Upper lobe of left lung (tissue), 6 donors: Measurements from ENCODE around the gene TPGS1. TPM values are rescaled to one million over a fixed set of nuclear protein-coding genes. Genes with fewer than 3 reads are reported as not detected.
A peak's percentile ranks its signal among the peaks of the same experiment; 100 is the strongest.
"Not testable (repeated sequence)": the region's sequence is repeated elsewhere in the genome, so short reads cannot be mapped to it uniquely, and the experiment has no call there.

Experiments used
- ATAC-seq, 2 donors: fragments of 200-7000 bp; cut with Tn5 transposase; one replicate each; pipeline ENCODE4 v1.9.1; 2022; ENCODE audit warnings: mild to moderate bottlenecking in 2 of 2, moderate library complexity in 2 of 2; ENCODE audit not compliant: low FRiP score in 2 of 2
- DNase-seq, 2 donors: peaks; one replicate each; pipeline ENCODE4 v3.0.0-alpha.2; 2019 to 2020
- H3K27ac ChIP-seq, 4 donors: fragments of 200-600 bp; sonication (generic); one replicate each; pipeline ENCODE4 v1.5.1; 2016 to 2019
- H3K27me3 ChIP-seq, 4 donors: fragments of 200-600 bp; sonication (generic); one replicate each; pipeline ENCODE4 v1.5.1; 2017 to 2019
- H3K36me3 ChIP-seq, 4 donors: fragments of 200-600 bp; sonication (generic); one replicate each; pipeline ENCODE4 v1.5.1; 2016 to 2019
- H3K4me1 ChIP-seq, 4 donors: fragments of 200-600 bp; sonication (generic); one replicate each; pipeline ENCODE4 v1.5.1; 2018 to 2019
- H3K4me3 ChIP-seq, 4 donors: fragments of 200-600 bp; sonication (generic); one replicate each; pipeline ENCODE4 v1.5.1; 2017 to 2019; ENCODE audit warnings: mild to moderate bottlenecking in 2 of 4, moderate library complexity in 1 of 4
- H3K9me3 ChIP-seq, 4 donors: fragments of 200-600 bp; sonication (generic); one replicate each; pipeline ENCODE4 v1.5.1; 2018 to 2019
- EP300 ChIP-seq, 4 donors: sonication (generic); formaldehyde crosslinking; IDR thresholded peaks; one replicate each; pipeline ENCODE4 v1.5.1; 2017; ENCODE audit warnings: antibody characterized with exemption in 4 of 4, control low read depth in 2 of 4
- POLR2A ChIP-seq, 4 donors: fragments of 450-650 bp; IDR thresholded peaks; one replicate each; pipeline ENCODE4 v1.5.1; 2016 to 2017; ENCODE audit warnings: antibody characterized with exemption in 4 of 4, mild to moderate bottlenecking in 2 of 4
- POLR2AphosphoS5 ChIP-seq, 2 donors: sonication (generic); formaldehyde crosslinking; IDR thresholded peaks; one replicate each; pipeline ENCODE4 v1.5.1; 2017; ENCODE audit warnings: antibody characterized with exemption in 2 of 2
- WGBS, 2 donors: methylation state at CpG; one replicate each; pipeline ENCODE4 v1.1.5; 2017 to 2018; 5-methylcytosine and 5-hydroxymethylcytosine counted together
- total RNA-seq, 6 donors: library from RNA; depleted of rRNA in 4 of 6; stranded (reverse); fragments of >200 nt in 4 of 6; gene quantifications; one replicate each; pipeline versions ENCODE4 v1.1.0 to v1.2.1, GENCODE V29; 2016 to 2021
- TF ChIP-seq, protein P1 (sequence below), 6 experiments: fragments of 450-650 bp in 4 of 6; fragments of 200-600 bp in 2 of 6; sonication (generic) in 2 of 6; IDR thresholded peaks; one replicate each; pipeline ENCODE4 v1.5.1; 2016 to 2019; ENCODE audit warnings: antibody characterized with exemption in 6 of 6
- donor health status: DM: no; HTN: no; CAD: no; lungs with moderate emphysema.
- donor health status: DM: no; HTN: yes; CAD: no; lungs with severe emphysema.

The TPGS1 gene
- total RNA-seq, 6 donors from 2014 or later: 30.9 to 67.1 (median 40.1) TPM

DNA sequence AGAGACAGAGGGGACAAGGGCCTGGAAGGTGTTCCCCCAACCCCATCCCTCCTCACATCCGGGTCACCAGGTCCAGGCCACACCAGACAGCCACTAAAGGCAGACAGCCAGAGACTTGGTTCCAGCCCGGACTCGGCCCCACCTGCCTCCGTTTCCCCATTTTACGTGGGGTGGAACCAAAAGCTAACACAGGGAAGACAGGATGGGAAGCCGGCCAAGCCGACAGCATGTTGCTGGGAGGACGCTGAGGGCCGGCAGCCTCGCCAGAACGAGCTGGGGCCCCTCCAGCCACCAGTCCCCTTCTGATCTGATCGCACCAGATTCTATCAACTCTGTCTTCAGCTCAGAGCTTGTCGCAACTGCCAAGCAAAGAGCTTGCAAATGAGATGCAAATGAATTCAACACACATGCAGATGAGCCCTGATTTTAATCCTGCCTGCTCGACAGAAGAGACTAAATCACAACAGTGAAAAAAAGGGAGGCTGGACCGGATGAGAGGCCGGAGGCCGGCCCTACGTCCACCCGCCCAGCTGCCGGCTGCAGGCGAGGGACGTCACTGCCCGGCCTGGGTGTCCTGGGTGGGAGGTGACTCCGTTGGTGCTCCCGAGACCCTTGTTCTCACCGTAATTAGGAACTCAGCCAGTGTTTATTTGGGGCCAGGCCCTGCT lies 28.9 kb upstream of the TPGS1 start:
- 78 to 81% methylated on average over 16 to 26 of the region's 26 CpGs for WGBS, 2 donors
- ATAC-seq: no peak
- TF ChIP-seq POLR2A (IDR thresholded peaks at IDR 0.05) (no peak), EP300 (IDR thresholded peaks at IDR 0.05) (no peak), POLR2AphosphoS5 (IDR thresholded peaks at IDR 0.05) (no peak)
- TF ChIP-seq, protein P1, sequence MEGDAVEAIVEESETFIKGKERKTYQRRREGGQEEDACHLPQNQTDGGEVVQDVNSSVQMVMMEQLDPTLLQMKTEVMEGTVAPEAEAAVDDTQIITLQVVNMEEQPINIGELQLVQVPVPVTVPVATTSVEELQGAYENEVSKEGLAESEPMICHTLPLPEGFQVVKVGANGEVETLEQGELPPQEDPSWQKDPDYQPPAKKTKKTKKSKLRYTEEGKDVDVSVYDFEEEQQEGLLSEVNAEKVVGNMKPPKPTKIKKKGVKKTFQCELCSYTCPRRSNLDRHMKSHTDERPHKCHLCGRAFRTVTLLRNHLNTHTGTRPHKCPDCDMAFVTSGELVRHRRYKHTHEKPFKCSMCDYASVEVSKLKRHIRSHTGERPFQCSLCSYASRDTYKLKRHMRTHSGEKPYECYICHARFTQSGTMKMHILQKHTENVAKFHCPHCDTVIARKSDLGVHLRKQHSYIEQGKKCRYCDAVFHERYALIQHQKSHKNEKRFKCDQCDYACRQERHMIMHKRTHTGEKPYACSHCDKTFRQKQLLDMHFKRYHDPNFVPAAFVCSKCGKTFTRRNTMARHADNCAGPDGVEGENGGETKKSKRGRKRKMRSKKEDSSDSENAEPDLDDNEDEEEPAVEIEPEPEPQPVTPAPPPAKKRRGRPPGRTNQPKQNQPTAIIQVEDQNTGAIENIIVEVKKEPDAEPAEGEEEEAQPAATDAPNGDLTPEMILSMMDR (IDR thresholded peaks at IDR 0.05): no peak

DNA sequence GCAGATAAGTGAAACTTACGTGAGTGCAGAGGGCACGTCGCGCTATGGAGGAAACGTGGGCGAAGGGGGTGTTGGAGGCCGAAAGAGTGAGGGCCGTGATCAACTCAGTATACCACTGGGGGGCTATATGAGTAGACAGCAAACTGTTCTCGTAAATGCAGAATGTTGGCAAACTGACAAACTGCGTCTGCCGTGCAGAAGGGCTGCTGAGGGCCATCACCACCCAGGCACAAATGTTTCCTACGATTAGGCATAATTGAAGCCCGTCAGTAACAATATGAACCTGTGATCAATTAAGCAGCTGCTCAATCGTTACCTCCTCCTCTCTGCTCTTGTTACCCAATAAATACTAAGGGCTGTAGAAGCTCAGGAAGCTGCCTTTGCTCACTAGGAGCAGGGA lies 28.3 kb upstream of the TPGS1 start:
- TF ChIP-seq, protein P1 (IDR thresholded peaks at IDR 0.05): no peak
- TF ChIP-seq EP300 (IDR thresholded peaks at IDR 0.05): no peak
- Histone ChIP-seq H3K4me1 (peaks cover 5 to 13% (median 10%) of the 10 kb centered on the region in 4 donors), H3K4me3 (no peak overlapping the region), H3K36me3 (no peaks in the 10 kb centered on the region), H3K9me3 (no peaks in the 10 kb centered on the region), H3K27me3 (no peaks in the 10 kb centered on the region), H3K27ac (no peak overlapping the region)
- DNase-seq (no peak), ATAC-seq (no peak)
- 68 to 70% methylated on average over 14 of the region's 14 CpGs for WGBS, 2 donors

More for the DNA sequence above, 28.9 kb upstream of the TPGS1 start:
- peak in 1 of 2 donors; percentile 65 for DNase-seq
- Histone ChIP-seq H3K4me1 (peaks cover 5 to 13% (median 10%) of the 10 kb centered on the region in 4 donors), H3K27me3 (no peaks in the 10 kb centered on the region), H3K27ac (no peak overlapping the region), H3K36me3 (no peaks in the 10 kb centered on the region), H3K9me3 (no peaks in the 10 kb centered on the region), H3K4me3 (no peak overlapping the region)

DNA sequence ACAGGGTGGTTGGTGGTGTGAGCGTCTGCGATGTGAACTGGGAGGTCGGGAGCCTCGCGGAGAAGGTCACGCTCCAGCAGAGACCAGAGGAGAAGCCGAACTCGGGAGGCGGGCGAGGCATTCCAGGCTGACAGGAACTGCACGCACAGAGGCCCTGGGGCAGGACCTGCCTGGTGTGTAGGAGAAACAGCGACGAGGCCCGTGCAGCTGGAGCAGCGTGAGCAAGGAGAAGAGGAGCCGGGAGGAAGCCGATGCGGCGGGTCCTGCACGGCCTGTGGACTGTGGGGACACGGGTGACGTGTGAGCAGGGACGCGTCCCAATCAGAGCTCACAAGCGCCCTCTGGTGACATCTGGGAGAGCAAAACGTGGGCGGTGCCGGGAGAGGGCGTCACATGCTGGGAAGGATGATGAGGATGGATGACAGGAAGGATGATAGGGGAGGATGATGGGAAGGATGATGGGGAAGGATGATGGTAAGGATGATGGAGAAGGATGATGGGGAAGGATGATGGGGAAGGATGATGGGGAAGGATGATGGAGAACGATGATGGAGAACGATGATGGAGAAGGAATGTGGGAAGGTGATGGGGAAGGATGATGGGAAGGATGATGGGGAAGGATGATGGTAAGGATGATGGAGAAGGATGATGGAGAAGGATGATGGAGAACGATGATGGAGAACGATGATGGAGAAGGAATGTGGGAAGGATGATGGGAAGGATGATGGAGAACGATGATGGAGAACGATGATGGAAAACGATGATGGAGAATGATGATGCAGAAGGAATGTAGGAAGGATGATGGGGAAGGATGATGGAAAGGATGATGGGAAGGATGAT lies 27.1 kb upstream of the TPGS1 start:
- Histone ChIP-seq H3K27me3 (peaks cover 0 to 5% (median 0%) of the 10 kb centered on the region in 4 donors), H3K36me3 (no peaks in the 10 kb centered on the region), H3K4me1 (peaks cover 4 to 5% (median 5%) of the 10 kb centered on the region in 4 donors), H3K27ac (peak overlapping the region in 1 of 4 donors; percentile 35), H3K4me3 (peak overlapping the region in 3 of 4 donors; percentile 16 to 36 (median 31)), H3K9me3 (no peaks in the 10 kb centered on the region)
- ATAC-seq (peak; percentile 59 to 96), DNase-seq (peak; percentile 47 to 87)
- WGBS, 2 donors: 22 to 36% methylated on average over 36 of the region's 36 CpGs
- TF ChIP-seq POLR2AphosphoS5 (IDR thresholded peaks at IDR 0.05) (peak in 1 of 2 donors; percentile 56), POLR2A (IDR thresholded peaks at IDR 0.05) (no peak), EP300 (IDR thresholded peaks at IDR 0.05) (peak in 1 of 4 donors; percentile 65)
- TF ChIP-seq, protein P1 (IDR thresholded peaks at IDR 0.05): peak; percentile 42 to 86 (median 56)

DNA sequence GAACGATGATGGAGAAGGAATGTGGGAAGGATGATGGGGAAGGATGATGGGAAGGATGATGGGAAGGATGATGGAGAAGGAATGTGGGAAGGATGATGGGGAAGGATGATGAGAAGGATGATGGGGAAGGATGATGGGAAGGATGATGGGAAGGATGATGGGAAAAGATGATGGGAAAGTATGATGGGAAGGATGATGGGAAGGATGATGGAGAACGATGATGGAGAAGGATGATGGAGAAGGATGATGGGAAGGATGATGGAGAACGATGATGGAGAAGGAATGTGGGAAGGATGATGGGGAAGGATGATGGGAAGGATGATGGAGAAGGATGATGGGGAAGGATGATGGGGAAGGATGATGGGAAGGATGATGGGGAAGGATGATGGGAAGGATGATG lies 26.2 kb upstream of the TPGS1 start:
- H3K4me1 ChIP-seq, H3K36me3 ChIP-seq, H3K27me3 ChIP-seq, DNase-seq, H3K9me3 ChIP-seq, H3K4me3 ChIP-seq, ATAC-seq, H3K27ac ChIP-seq: not testable (repeated sequence)
- 92 to 100% methylated on average over 3 of the region's 3 CpGs for WGBS, 2 donors

DNA sequence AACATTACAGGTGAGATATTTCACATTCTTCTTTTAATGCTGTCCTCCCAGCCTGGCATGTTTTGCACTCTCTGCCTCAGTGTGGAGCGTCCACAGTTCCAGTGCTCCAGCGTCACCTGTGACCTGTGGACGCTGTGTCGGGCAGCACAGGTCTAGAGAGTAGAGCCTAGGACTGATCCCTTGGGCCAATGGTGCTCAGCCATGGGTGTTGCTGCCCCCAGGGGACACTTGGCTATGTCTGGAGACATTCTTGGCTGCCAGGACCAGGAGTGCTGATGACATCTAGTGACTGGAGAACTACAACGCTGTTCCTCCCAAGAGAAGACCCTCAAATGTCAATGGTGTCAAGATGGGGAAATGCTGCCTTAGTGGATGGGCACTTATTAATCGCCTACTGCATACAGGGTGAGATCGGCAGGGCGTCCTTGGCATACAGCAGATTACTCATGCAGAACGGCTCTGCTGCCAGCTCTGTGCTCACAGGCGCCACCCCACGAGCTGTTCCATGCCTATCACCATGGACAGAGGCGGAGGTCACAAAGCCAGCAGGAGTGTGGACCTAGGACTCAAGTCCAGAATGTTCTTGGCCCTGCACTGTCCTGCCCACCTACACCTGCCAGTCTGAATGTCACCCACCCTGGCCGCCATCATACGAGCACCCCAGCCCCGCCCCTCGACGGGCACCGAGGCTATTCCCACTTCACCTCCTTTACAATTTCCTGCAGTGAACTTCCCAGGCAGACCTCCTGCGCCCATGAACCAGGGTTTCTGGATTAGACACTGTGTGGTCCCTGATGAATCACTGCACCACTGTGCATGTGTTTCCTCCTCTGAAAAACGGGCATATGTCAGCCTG lies 24.9 kb upstream of the TPGS1 start:
- Histone ChIP-seq H3K4me3 (no peak overlapping the region), H3K4me1 (peaks cover 0 to 5% (median 5%) of the 10 kb centered on the region in 4 donors), H3K9me3 (no peaks in the 10 kb centered on the region), H3K27me3 (peaks cover 0 to 10% (median 0%) of the 10 kb centered on the region in 4 donors), H3K36me3 (no peaks in the 10 kb centered on the region), H3K27ac (no peak overlapping the region)
- WGBS, 2 donors: 65 to 68% methylated on average over 13 to 20 of the region's 20 CpGs
- DNase-seq (no peak), ATAC-seq (no peak)
- no peak for TF ChIP-seq EP300 (IDR thresholded peaks at IDR 0.05)
- TF ChIP-seq POLR2AphosphoS5 (IDR thresholded peaks at IDR 0.05): no peak
- no peak for TF ChIP-seq POLR2A (IDR thresholded peaks at IDR 0.05)
- TF ChIP-seq, protein P1 (IDR thresholded peaks at IDR 0.05): no peak
